Measurements from ENCODE around the gene DMGDH.
A peak's percentile ranks its signal among the peaks of the same experiment; 100 is the strongest.
"Not testable (repeated sequence)": the region's sequence is repeated elsewhere in the genome, so short reads cannot be mapped to it uniquely, and the experiment has no call there.

The DMGDH gene

GRCh38 chr5:79008362-79008761 is 61.1 kb downstream of the DMGDH start:
- DNase-seq, result no peak

- no peak for DNase-seq
Measured at GRCh38 chr5:79007872-79008271, 61.6 kb downstream of the DMGDH start.

GRCh38 chr5:79005936-79006631 is 63.4 kb downstream of the DMGDH start:
- DNase-seq, result no peak

GRCh38 chr5:79005151-79005550 is 64.3 kb downstream of the DMGDH start:
- DNase-seq, result peak; percentile 4

- no peak for DNase-seq
Measured at GRCh38 chr5:79002374-79002773, 67.1 kb downstream of the DMGDH start.

- no peak for DNase-seq
Measured at GRCh38 chr5:79001471-79001870, 68.0 kb downstream of the DMGDH start.

- DNase-seq, result no peak
Measured at GRCh38 chr5:78997090-78997489, 72.4 kb downstream of the DMGDH start.

- no peak for DNase-seq
Measured at GRCh38 chr5:78995521-78996007, 73.9 kb downstream of the DMGDH start.

GRCh38 chr5:78993165-78993564 is 76.3 kb downstream of the DMGDH start:
- DNase-seq, result no peak

GRCh38 chr5:78992146-78992545 is 77.3 kb downstream of the DMGDH start:
- no peak for DNase-seq

GRCh38 chr5:78989080-78989479 is 80.4 kb downstream of the DMGDH start:
- no peak for DNase-seq

GRCh38 chr5:78985725-78986223 is 83.7 kb downstream of the DMGDH start:
- peak; percentile 25 for DNase-seq

GRCh38 chr5:78985116-78985724 is 84.3 kb downstream of the DMGDH start, which contains the start of gene ARSB:
ARSB (minus strand) TSS chr5:78985310; CDS start chr5:78985248, 62 bp downstream.
- DNase-seq, result peak; percentile 62

GRCh38 chr5:78984439-78985115 is 84.9 kb downstream of the DMGDH start:
- DNase-seq, result peak; percentile 89

- no peak for DNase-seq
Measured at GRCh38 chr5:78983601-78984438, 85.7 kb downstream of the DMGDH start.

GRCh38 chr5:78983194-78983593 is 86.3 kb downstream of the DMGDH start:
- not testable (repeated sequence) for DNase-seq

GRCh38 chr5:78979909-78980308 is 89.6 kb downstream of the DMGDH start:
- DNase-seq, result no peak

GRCh38 chr5:78979117-78979742 is 90.2 kb downstream of the DMGDH start:
- DNase-seq, result no peak

GRCh38 chr5:78975035-78975434 is 94.4 kb downstream of the DMGDH start:
- no peak for DNase-seq

- DNase-seq, result no peak
Measured at GRCh38 chr5:78974601-78975000, 94.9 kb downstream of the DMGDH start.

- DNase-seq, result no peak
Measured at GRCh38 chr5:78974011-78974410, 95.5 kb downstream of the DMGDH start.
